Fibroblast of skin of right quadriceps (primary cell): ENCODE results near the gene ONECUT2.
A peak's percentile ranks its signal among the peaks of the same experiment; 100 is the strongest.

Source experiments
- DNase-seq: peaks from one replicate; pipeline ENCODE4 v3.0.0-alpha.2; 2013

Gene ONECUT2

DNA sequence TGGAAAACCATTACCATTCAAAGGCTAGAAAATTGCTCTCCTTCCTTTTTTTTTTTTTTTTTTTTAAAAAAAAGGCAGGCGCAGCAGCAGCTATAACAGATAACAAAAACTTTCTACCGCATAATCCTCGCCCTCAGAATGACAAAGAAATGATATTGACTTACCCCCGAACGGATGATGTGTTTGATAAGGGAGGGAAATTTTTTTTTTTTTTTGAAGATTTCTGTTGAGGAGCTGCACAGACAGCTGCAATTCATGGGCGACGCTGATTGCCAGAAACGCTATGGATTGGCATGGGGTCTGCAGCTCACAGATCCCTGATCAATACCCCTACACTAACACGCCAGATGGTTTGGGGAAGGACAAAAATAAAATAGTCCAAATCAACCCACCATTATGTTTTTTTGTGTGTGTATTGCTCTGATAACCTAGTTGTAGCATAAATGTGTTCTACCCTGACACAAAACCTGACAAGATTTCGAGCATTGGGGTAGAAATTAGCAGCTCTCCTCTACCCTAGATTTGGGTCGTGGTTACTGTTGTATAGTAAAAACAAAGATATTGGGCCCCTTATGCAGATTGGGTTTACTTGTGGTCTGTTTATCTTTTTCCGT is 3.6 kb upstream of the ONECUT2 start:
- DNase-seq: no peak

DNA sequence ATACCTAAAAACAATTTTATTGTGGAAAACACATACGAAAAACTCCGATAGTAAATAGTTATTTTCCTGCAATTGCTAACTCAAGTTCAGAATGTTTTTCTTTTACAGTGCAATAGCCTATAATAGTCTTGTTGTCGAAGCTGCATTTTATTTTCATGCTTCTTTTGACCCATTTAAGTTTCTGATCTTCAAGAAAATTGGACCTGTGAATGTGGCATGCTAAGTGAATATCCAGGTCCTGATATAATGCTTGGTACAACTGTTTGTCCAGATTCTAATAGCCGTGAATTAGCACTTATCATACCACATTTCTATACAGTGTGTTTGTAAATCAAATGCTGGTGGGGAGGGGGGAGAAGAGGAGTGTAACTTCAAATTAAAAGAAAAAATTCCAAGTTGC is 3.0 kb upstream of the ONECUT2 start:
- DNase-seq: no peak

- no peak for DNase-seq
Observed at GRCh38 chr18:57432751-57433400, 2.3 kb upstream of the ONECUT2 start.

DNA sequence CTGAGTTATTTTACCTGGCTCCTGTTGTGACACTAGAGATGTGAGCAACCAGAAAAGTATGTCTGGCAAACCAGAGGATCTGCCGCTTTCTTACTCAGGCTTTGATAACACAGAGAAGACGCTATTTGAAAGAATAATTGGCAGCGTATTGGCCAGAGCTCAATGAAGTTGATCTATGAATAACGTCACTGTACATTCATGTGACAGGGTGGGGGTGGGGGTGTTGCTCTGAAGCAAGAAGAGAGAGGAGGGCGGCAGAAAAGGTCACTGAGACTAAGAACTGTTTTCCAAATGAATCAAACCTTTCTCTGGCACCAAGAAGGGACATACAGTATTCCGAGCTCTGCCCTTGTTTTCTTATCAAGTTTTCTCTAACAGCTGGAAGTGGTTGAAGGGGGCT is 1.7 kb upstream of the ONECUT2 start:
- DNase-seq: no peak

DNA sequence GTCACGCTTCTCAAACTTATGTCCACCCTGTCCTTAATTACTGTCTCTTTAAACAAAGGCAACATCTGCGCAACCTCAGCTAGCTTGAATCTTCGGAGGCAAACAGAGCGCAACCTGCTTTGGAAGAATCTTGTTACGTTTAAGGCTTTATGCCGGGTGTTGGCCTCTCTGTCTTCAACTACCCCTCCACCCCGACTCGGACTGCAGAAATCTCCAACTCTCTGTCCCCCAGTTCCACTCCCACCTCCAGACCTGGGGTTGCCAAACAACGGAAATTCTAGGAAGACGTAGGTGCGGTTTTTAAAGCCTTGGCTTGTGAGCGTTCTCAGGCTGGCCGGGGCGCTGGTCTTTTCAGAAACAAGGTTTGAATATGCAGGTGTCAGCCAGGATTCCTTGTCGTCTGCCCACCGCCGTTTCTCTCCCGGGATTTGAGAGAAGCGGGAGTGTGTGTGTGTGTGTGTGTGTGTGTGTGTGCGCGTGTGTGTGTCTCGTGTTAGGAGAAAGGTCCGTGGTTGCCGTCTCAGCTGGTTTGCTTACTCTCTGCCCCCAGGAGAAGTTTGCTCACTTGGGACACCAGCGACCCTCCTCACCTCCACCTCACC is 1.1 kb upstream of the ONECUT2 start:
- DNase-seq: no peak

- DNase-seq: no peak
Observed at GRCh38 chr18:57435846-57436190, 644 bp downstream of the ONECUT2 start.

GRCh38 chr18:57436191-57436964 is 1.2 kb downstream of the ONECUT2 start:
- no peak for DNase-seq

DNA sequence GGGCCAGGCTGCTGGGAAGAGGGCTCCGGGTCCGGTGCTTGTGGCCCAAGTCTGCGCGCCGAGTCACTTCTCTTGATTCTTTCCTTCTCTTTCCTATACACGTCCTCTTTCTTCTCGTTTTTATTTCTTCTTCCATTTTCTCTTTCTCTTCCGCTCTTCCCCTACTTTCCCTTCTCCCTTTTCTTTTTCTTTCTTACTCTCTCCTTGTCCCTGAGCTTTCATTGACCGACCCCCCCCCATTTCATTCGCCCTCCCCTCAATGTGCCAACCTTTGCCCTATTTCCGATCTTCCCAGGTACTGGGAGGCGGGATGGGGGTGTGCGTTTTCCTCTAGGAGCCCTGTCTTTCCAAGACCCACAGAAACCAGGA is 1.8 kb downstream of the ONECUT2 start:
- DNase-seq: no peak

DNA sequence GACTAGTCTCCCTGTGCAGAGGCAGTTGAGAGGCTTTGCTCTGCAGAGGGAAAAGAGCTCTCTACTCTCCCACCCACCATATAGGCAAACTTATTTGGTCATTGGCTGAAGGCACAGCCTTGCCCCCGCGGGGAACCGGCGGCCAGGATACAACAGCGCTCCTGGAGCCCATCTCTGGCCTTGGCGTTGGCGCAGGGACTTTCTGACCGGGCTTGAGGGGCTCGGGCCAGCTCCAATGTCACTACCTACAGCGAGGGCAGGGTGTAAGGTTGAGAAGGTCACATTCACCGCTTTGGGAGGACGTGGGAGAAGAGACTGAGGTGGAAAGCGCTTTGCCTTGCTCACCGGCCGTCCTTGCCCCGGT is 2.2 kb downstream of the ONECUT2 start:
- DNase-seq: no peak

GRCh38 chr18:57437766-57438671 is 2.8 kb downstream of the ONECUT2 start:
- peak; percentile 52 for DNase-seq

- no peak for DNase-seq
Observed at GRCh38 chr18:57438743-57439608, 3.8 kb downstream of the ONECUT2 start.

DNA sequence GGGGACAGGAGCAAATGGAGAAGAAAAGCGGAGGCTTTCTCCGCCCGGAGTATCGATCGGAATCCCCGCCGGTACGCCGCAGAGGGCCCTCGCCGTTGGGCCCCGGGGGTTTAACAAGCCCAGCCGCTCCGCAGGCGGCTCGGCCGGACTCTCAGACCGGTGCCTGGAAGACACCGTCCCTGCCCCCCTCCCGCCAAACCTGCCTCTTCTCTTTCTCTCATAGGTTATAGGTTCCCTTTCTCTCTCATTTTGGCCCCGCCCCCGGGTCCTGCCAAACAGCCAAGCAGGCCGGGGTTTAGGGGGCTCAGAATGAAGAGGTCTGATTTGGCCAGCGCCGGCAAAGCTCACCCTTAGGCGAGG is 4.4 kb downstream of the ONECUT2 start:
- no peak for DNase-seq

DNA sequence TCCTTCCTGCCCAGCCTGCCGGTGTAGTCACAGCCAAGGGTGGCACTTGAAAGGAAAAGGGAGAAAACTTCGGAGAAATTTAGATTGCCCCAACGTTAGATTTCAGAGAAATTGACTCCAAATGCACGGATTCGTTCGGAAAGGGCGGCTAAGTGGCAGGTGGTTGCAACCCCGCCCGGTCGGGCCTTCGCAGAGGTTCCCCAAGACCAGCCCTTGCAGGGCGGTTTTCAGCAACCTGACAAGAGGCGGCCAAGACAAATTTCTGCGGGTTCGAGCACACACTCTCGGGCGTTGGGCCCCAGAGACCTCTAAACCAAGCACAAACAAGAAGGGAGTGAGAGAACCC is 4.8 kb downstream of the ONECUT2 start:
- no peak for DNase-seq

GRCh38 chr18:57440331-57441070 is 5.3 kb downstream of the ONECUT2 start:
- no peak for DNase-seq

DNA sequence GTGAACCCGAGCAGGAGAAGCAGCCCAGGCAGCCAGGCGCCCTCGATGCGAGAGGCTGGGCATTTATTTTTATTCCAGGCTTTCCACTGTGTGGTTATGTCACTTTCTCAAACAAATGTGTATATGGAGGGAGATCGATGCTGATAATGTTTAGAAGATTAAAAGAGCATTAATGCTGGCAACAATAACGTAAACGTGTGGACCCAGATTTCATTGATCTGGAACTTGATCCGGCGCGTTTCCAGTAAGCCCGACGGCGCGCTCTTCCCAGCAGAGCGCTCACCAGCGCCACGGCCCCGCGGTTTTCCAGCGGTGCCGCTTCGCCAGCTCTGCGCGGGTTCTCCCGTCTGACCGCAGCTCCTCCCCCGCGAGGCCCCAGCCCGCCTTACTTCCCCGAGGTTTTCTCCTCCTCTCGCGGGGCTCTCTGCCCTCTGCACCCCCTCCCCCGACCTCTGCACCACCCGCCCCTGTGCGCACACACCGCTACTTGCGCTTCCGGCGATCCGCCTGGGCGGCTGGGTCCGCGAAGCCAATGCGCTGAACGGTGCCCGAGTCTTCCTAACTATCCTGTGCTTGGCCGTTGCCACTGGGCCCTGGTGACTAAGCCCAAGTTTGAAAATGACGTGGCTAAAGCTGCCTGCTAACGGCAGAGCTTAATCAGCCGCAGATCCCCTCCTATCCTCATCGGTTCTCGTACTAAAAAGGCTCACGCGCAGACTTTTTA is 6.1 kb downstream of the ONECUT2 start:
- DNase-seq: peak; percentile 23

- DNase-seq: no peak
Observed at GRCh38 chr18:57443247-57443646, 8.1 kb downstream of the ONECUT2 start.

DNA sequence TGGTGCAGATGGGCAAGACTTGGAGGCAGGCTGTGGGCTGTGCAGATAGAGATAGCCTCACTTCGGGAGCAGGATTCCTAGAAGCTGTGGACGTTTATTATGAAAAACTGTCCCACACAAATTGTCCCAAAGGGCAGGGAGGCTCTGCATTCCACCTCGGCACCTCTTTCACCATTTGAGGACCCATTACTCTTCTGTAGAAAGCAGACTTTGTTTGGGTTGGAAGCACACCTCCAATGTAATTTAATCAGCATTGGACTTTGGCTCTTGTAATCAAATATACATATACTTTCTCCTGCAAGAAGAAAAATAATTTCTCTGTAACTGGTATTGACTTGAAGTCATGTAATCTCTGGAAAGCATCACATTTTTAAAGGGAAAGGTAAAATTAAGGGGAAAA is 8.5 kb downstream of the ONECUT2 start:
- no peak for DNase-seq

DNA sequence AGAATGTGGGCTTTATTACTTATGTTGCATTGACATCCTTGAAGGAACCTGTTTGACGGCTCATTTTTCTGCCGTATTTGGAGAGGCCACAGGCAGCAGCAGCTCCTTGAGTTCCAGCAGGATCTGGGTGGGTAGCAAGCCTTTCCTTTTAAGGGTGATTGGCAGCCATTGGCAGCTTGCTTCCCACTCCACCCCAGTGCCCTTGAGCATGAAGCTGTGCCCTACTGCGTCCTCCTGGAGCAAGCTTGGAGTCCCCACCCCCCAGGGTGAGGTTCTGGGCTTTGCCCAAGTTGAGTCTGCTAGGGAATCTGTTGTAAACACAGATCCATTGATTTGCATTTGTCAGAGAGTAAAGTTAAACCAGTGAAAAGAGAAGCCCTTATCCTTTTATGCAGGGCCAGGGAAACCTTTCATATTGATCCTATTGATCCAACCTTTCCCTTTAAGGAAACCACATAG is 9.2 kb downstream of the ONECUT2 start:
- no peak for DNase-seq

DNA sequence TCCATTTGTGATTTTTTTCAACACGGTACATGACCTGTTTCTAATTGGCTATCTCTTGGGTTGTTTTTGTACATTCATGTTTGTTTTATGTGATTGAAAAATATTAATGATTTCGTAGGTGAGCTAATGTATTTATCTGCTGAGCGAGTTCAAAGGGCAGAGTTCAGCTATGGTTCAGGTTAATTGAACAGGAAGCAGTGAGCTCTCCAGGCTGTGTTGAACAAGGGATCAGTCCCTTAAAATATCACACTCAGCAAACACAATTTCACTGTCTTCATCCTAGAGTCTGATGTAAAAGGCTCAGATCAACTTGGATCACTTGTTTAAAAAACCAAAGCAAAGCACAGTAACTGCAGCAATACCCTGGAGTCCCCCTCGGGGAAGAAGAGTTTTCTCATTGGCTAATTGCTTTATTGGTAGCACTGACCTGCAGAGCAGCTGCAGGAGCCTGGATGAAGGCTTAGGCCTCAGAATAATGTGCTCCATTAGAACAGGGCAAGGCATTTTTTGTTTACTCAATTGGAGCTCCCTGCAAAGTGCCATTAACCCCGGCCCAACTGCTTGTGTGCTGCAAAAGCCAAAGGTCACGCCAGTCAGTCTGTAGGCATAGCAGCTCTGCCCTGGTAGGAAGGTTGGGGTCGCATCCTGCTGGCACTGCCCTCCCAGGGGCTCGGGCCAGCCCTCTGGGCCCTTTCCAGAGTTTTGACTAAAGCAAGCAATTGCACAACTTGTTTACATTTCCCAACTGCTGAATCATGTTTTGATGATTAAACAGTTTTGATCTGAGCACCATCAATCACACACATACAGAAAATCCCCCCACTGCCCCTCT is 10.5 kb downstream of the ONECUT2 start:
- DNase-seq: no peak

DNA sequence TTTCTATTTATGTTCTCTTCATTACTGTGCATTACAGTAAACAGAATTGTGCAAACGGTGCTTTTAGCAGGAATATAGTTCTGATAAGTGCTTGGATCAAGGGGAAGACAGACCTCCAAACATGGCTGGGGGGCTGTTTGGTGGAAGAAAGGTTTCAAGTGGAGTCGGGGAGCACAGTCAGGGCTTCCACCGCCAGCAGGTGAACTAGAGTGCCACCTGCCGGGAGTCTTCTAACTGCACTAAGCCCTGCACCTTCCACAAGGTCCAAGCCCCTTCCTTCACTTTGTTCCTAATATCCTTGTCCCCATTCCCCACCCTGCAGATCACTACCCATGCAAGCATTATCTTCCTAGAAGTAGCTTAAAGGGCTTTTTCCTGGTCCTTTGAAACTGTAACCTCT is 11.1 kb downstream of the ONECUT2 start:
- DNase-seq: no peak
